HG02852 (cell line): ENCODE results near the gene RAET1L.
"Not testable (repeated sequence)": the region's sequence is repeated elsewhere in the genome, so short reads cannot be mapped to it uniquely, and the experiment has no call there.

Experiments used
- ATAC-seq: cut with Tn5 transposase; IDR thresholded peaks from one replicate; pipeline ENCODE4 v1.9.1; 2021; ENCODE audit warnings: mild to moderate bottlenecking, moderate library complexity; ENCODE audit not compliant: unreplicated experiment

RAET1L gene

DNA sequence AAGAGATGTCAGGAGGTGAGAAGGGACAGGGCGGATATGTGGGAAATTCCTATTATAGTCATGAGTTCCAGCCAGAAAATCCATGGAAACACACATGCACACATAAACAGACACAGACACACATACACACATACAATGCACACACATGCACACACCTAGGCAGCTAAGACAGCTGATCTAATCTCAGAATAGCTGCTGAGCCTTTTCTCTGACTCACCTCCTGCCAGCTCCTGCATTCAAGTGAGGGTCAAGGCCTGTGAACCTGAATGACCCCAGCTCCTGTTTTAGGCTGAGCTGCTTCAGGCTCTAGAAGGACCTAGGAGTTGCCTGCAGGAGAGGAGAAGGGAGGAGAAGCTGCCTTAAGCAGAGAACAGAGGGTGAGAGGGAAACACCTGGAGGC lies 21.6 kb upstream of the RAET1L start:
- ATAC-seq: no peak

- no peak for ATAC-seq
Observed at GRCh38 chr6:150044621-150045145, 19.4 kb upstream of the RAET1L start.

- no peak for ATAC-seq
Observed at GRCh38 chr6:150043501-150044412, 18.4 kb upstream of the RAET1L start.

GRCh38 chr6:150043096-150043495 lies 17.8 kb upstream of the RAET1L start:
- ATAC-seq: no peak

GRCh38 chr6:150038202-150039062 lies 13.1 kb upstream of the RAET1L start:
- ATAC-seq: no peak

DNA sequence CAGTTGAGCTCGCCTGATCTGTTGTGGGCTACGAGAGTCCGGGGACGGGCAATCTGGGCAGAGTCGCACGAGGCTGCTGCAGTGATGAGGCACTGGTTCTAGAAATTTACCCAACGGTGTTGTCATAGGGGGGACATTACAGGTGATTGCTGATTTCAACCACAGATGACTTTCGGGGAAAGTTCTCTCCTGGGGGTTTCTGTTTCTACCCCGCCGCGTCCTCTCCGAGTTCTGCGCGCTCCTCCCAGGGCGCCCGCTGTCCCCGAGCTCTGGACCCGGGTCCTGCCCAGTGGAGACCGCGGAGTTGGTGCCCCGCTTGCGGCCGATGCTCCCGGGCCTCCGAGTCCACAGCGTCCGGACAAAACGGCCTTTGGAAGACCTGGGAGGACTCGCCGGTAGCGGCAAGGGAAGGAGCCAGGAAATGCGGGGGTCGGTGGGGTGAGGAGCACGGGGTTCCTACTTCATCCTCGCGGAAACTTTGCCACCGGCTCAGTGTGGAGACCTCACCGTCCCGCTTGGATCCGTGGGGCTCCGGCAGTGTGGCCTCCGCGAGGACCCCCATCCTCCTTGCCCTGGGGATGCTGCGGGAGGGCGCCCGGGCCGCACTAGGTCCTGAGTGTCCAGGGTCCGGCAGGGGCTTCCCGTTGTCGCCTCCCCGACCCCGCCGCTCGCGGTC lies 12.3 kb upstream of the RAET1L start:
- no peak for ATAC-seq

DNA sequence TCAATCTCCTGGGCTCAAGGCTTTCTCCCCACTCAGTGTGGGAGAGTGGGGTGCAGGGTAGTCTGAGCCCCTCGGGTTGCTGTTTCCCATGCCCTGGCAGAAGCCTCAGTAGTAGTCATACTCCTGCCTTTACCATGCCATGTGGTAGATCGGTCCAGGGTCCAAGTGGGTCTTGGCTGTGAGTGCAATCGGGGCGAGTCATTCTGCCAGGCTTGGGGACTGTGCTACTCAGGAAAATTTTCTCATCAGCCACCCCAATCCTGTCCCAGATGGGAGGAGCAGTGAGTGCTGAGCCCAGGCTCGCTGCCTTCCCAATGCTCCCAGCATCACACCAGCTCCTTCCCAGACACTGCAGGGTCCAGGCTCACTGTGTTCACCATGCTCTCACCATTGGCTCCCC lies 10.7 kb upstream of the RAET1L start:
- ATAC-seq: no peak

DNA sequence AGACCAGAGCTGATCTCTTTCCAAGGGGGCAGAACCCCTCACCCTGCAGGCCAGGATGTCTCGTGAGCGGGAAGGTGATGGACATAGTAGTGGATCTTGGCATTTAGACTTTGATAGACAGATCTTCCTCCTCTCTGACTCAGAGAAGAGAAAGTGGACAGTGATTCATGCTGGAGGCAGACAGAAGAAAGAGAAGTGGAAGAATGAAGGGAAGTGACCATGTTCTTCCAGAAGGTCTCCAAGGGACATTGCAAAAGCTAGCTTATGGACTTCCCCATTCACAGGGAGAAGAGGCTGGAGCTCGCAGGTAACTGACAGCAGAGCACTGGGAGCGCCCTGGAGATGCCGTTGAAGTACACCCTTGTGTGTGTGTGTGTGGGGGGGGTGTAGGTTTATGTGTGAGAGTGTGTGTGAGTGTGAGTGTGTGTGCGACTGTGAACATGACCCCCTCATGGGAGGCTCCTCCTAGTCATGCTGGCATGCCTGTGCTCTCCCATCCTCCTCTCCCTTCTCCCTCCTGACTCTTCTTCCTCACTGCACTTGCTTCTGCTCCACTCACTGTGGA lies 8.0 kb upstream of the RAET1L start:
- ATAC-seq: no peak

DNA sequence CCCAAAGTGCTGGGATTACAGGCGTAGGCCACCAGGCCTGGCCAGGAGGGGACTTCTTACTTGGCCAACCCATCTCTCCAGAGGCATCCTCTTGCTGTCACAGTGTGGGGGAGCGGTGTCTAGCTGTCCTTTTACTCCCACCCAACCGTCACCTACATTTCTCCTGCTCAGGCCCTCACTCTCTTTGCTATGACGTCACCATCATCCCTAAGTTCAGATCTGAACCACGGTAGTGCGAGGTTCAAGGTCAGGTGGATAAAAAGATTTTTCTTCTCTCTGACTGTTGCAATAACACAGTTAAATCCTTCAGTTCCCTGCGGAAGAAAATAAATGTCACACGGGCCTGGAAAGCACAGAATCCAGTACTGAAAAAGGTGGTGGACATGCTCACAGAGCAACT lies 7.3 kb upstream of the RAET1L start:
- ATAC-seq: no peak

- no peak for ATAC-seq
Observed at GRCh38 chr6:150030611-150031010, 5.3 kb upstream of the RAET1L start.

DNA sequence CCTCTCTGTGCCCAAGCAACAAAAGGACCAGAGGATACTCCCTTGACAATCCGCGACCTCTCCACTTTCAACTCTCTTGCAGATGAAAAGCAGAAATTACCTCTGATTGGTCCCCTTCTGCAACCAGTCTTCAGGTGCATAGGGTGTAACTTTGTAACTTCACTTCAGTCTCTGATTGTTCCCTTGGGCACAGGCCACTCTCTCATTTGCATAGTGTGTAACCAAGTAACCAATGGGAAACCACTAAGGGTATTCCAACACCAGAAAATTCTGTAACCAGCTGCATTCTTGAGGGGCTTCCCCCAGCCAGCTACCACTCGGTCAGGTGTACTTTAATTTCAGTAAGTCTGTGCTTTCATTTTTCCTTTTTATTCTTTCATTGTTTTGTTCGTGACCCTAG lies 4.4 kb upstream of the RAET1L start:
- peak; percentile 79 for ATAC-seq

DNA sequence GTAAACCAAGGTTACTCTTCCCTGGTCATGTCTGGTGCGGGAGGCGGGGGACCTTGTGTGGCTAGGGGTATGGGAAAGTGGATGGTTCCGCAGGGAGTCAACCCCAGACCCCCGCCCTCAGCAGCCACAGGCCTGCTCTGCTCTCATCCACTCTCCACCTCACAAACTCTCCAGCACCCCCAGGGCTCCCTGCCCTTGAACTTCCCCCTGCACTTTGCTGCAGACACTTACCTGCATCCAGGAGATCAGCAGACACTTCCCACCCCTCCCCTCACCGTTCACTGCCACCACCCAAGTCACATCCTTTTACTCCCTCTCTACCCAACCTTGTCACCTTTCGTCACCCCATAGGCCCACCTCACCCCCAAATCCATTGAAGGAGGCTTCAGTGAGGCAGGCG lies 3.9 kb upstream of the RAET1L start:
- ATAC-seq: no peak

GRCh38 chr6:150028799-150029198 lies 3.5 kb upstream of the RAET1L start:
- ATAC-seq: no peak

- no peak for ATAC-seq
Observed at GRCh38 chr6:150027806-150028565, 2.7 kb upstream of the RAET1L start.

- no peak for ATAC-seq
Observed at GRCh38 chr6:150026976-150027805, 1.9 kb upstream of the RAET1L start.

DNA sequence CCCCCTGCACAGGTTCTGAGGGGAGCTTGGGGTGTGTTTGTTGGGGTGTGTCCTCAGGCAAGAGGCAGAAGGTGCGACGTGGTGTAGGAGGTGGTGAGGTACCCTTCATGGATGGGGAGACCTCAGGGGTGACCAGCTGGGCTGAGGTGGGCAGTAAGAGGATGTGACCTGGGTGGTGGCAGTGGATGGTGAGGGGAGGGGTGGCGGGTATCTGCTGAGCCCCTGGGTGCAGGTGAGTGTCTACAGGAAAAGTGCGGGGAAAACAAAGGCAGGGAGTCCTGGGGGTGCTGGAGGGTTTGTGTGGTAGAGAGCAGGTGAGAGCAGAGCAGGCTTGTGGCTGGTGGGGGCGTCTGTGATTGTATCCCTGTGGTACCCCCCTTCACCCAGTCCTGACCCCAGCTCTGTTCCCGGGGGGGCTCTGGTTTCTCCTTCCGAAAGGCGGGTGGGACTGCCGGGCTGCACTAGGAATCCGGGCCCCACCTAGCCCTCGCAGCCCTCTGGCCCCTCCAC lies 631 bp downstream of the RAET1L start:
- no peak for ATAC-seq

GRCh38 chr6:150024021-150024420 lies 1.3 kb downstream of the RAET1L start:
- not testable (repeated sequence) for ATAC-seq

DNA sequence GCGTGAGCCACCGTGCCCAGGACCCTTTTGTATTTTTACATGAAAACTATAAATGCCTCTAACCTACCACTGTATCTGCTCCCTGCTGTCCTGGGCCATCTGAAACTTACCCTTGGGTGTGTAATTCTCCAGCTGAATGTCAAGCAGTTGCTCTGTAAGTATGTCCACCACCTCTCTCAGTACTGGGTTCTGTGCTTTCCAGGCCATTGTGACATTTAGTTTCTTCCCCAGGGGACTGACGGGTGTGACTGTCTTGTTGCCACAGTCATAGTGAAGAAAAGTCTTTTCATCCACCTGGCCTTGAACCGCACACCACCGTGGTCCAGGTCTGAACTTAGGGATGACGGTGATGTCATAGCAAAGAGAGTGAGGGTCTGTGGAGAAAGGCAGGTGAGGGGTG lies 3.5 kb downstream of the RAET1L start:
- not testable (repeated sequence) for ATAC-seq
